Natural killer cell (primary cell): ENCODE results near the gene OR6C2. TPM values are rescaled to one million over a fixed set of nuclear protein-coding genes. Genes with fewer than 3 reads are reported as not detected.
"Not testable (repeated sequence)": the region's sequence is repeated elsewhere in the genome, so short reads cannot be mapped to it uniquely, and the experiment has no call there.

Source experiments
- ATAC-seq, 3 donors: fragments of 150-1000 bp in 2 of 3; fragments of 200-7000 bp in 1 of 3; cut with Tn5 transposase; 1 replicate in 1 of 3; 2 replicates in 2 of 3; pipeline ENCODE4 v1.10.0; 2021; ENCODE audit warnings: mild to moderate bottlenecking in 2 of 3, moderate library complexity in 2 of 3
- DNase-seq, 2 donors: peaks; one replicate each; pipeline versions ENCODE4 v3.0.0 to v3.0.0-alpha.2; 2013 to 2021; ENCODE audit warnings: mixed read lengths in 1 of 2
- H3K27ac ChIP-seq: one replicate; pipeline ENCODE4 v1.5.1; 2013; ENCODE audit warnings: mild to moderate bottlenecking, low read length
- H3K27me3 ChIP-seq: one replicate; pipeline ENCODE4 v1.6.1; 2013; ENCODE audit warnings: low read length; ENCODE audit not compliant: control insufficient read depth, insufficient read depth
- H3K36me3 ChIP-seq: one replicate; pipeline ENCODE4 v1.6.1; 2013; ENCODE audit warnings: low read length; ENCODE audit not compliant: control insufficient read depth, insufficient read depth
- H3K4me1 ChIP-seq: one replicate; pipeline ENCODE4 v1.6.1; 2013; ENCODE audit warnings: low read length; ENCODE audit not compliant: control insufficient read depth, insufficient read depth
- H3K4me3 ChIP-seq: one replicate; pipeline ENCODE4 v1.5.1; 2013; ENCODE audit warnings: low read length
- H3K9me3 ChIP-seq: one replicate; pipeline ENCODE4 v1.6.1; 2013; ENCODE audit warnings: low read length; ENCODE audit not compliant: control insufficient read depth, insufficient read depth
- H3K27ac Mint-ChIP-seq, 2 donors: one replicate each; pipeline ENCODE4 v1.8.0; 2022; ENCODE audit warnings: mild to moderate bottlenecking in 2 of 2, mixed read lengths in 2 of 2, moderate library complexity in 1 of 2
- H3K27me3 Mint-ChIP-seq, 2 donors: one replicate each; pipeline ENCODE4 v1.8.0; 2022; ENCODE audit warnings: low read depth in 2 of 2, mixed read lengths in 2 of 2
- H3K36me3 Mint-ChIP-seq: one replicate; pipeline ENCODE4 v1.8.0; 2022; ENCODE audit warnings: mixed read lengths
- H3K4me1 Mint-ChIP-seq, 2 donors: one replicate each; pipeline ENCODE4 v1.8.0; 2022; ENCODE audit warnings: mixed read lengths in 2 of 2
- H3K4me3 Mint-ChIP-seq: one replicate; pipeline ENCODE4 v1.8.0; 2022; ENCODE audit warnings: mild to moderate bottlenecking, moderate library complexity, mixed read lengths
- H3K9me3 Mint-ChIP-seq, 2 donors: one replicate each; pipeline ENCODE4 v1.8.0; 2022; ENCODE audit warnings: mixed read lengths in 2 of 2
- CTCF ChIP-seq: fragments of 200-600 bp; IDR thresholded peaks from one replicate; pipeline ENCODE4 v1.8.0; 2022; ENCODE audit warnings: antibody characterized with exemption
- WGBS: methylation state at CpG from one replicate; pipeline ENCODE4 v1.1.7; 2013; ENCODE audit warnings: missing lambda C conversion rate; ENCODE audit not compliant: insufficient coverage; 5-methylcytosine and 5-hydroxymethylcytosine counted together
- intact Hi-C: fragments of 100-400 bp; cut with micrococcal nuclease; formaldehyde crosslinking; loops from one replicate; pipeline ENCODE4 v1.14.2; 2022
- total RNA-seq, 4 donors: library from RNA; stranded (reverse); fragments of 120-200 nt in 1 of 4; gene quantifications; one replicate each; pipeline versions ENCODE4 v1.2.3 to v1.2.4, GENCODE V29; 2013 to 2022

Gene OR6C2
- total RNA-seq, 3 donors from 2014 or later (not counting 1 experiment from before 2014, with no cell fraction given) = not detected

- H3K27me3 Mint-ChIP-seq = peaks cover 11 to 19% of the 10 kb centered on the region in 2 donors
- H3K4me1 ChIP-seq, H3K27me3 ChIP-seq, H3K9me3 Mint-ChIP-seq, H3K4me3 ChIP-seq, H3K36me3 Mint-ChIP-seq, H3K4me3 Mint-ChIP-seq, H3K36me3 ChIP-seq, H3K4me1 Mint-ChIP-seq, intact Hi-C loops, H3K9me3 ChIP-seq, ATAC-seq, H3K27ac Mint-ChIP-seq, DNase-seq, H3K27ac ChIP-seq: not testable (repeated sequence)
- 92% methylated on average over 15 of the region's 15 CpGs for WGBS
These were observed 31.7 kb upstream of the OR6C2 start for GRCh38 chr12:55412138-55412537.

GRCh38 chr12:55413498-55414388 is 30.1 kb upstream of the OR6C2 start:
- H3K27me3 ChIP-seq, H3K36me3 ChIP-seq, H3K4me3 ChIP-seq, ATAC-seq, H3K27ac ChIP-seq, H3K4me1 Mint-ChIP-seq, H3K36me3 Mint-ChIP-seq, H3K9me3 ChIP-seq, DNase-seq, H3K4me1 ChIP-seq, intact Hi-C loops, H3K9me3 Mint-ChIP-seq, H3K4me3 Mint-ChIP-seq, H3K27ac Mint-ChIP-seq: not testable (repeated sequence)
- H3K27me3 Mint-ChIP-seq = peaks cover 15 to 31% of the 10 kb centered on the region in 2 donors
- WGBS = 87% methylated on average over 4 of the region's 6 CpGs

GRCh38 chr12:55414396-55414823 is 29.5 kb upstream of the OR6C2 start:
- H3K27ac ChIP-seq, H3K4me3 Mint-ChIP-seq, H3K36me3 Mint-ChIP-seq, ATAC-seq, H3K4me1 Mint-ChIP-seq, intact Hi-C loops, H3K27ac Mint-ChIP-seq, DNase-seq, H3K4me3 ChIP-seq, H3K4me1 ChIP-seq, H3K36me3 ChIP-seq, H3K9me3 Mint-ChIP-seq, H3K9me3 ChIP-seq, H3K27me3 ChIP-seq: not testable (repeated sequence)
- 86% methylated on average over 11 of the region's 11 CpGs for WGBS
- peaks cover 18 to 37% of the 10 kb centered on the region in 2 donors for H3K27me3 Mint-ChIP-seq

- H3K9me3 ChIP-seq, H3K36me3 ChIP-seq, H3K4me1 ChIP-seq, H3K27me3 ChIP-seq, H3K4me1 Mint-ChIP-seq, H3K9me3 Mint-ChIP-seq, H3K4me3 ChIP-seq, intact Hi-C loops, H3K27ac ChIP-seq, DNase-seq, H3K36me3 Mint-ChIP-seq, H3K27ac Mint-ChIP-seq: not testable (repeated sequence)
- H3K4me3 Mint-ChIP-seq = peak overlapping the region; percentile 77
- WGBS = 6% methylated on average over 8 of the region's 34 CpGs
- H3K27me3 Mint-ChIP-seq = peaks cover 18 to 40% of the 10 kb centered on the region in 2 donors
- ATAC-seq = peak; percentile 55 to 93 (median 91)
These were observed 29.0 kb upstream of the OR6C2 start for GRCh38 chr12:55414889-55415288.

GRCh38 chr12:55416961-55417360 is 26.9 kb upstream of the OR6C2 start:
- H3K4me1 ChIP-seq = no peaks in the 10 kb centered on the region
- Mint-ChIP-seq H3K36me3 (no peaks in the 10 kb centered on the region), H3K9me3 (no peaks in the 10 kb centered on the region), H3K27me3 (peaks cover 18 to 40% of the 10 kb centered on the region in 2 donors), H3K4me3 (no peak overlapping the region), H3K4me1 (peaks cover 0 to 9% of the 10 kb centered on the region in 2 donors), H3K27ac (no peak overlapping the region)
- H3K27ac ChIP-seq = no peak overlapping the region
- H3K27me3 ChIP-seq = peaks cover 3% of the 10 kb centered on the region
- ATAC-seq = no peak
- DNase-seq = no peak
- intact Hi-C loops = no loop called here
- no peaks in the 10 kb centered on the region for H3K36me3 ChIP-seq
- no peak overlapping the region for H3K4me3 ChIP-seq
- no peaks in the 10 kb centered on the region for H3K9me3 ChIP-seq
- no peak for TF ChIP-seq CTCF
- WGBS = 100% methylated on average over 1 of the region's 1 CpG
